Measurements from ENCODE around the gene RASGRF2.

GRCh38 chr5:80986382-80986781, 26.2 kb downstream of the RASGRF2 start:
- TF ChIP-seq EZH2 (IDR thresholded peaks at IDR 0.05; ENCODE audit: insufficient read depth, poor library complexity, severe bottlenecking) (no peak), EZH2phosphoT487 (IDR thresholded peaks at IDR 0.05; ENCODE audit: insufficient read depth, low read depth) (no peak)

Measured in GM23248 (cell line).